HCT116 (cell line): ENCODE measurements around the gene TESPA1.

Experiments used
- EZH2 ChIP-seq: fragments of 200-600 bp; sonication (generic); IDR thresholded peaks from 2 replicates; pipeline ENCODE4 v1.6.1; 2017; ENCODE audit warnings: antibody characterized with exemption, mixed run types
- JUND ChIP-seq: IDR thresholded peaks from 2 replicates; pipeline ENCODE4 v1.6.1; 2012
- POLR2A ChIP-seq: IDR thresholded peaks from 2 replicates; pipeline ENCODE4 v1.7.0; 2011; ENCODE audit warnings: borderline replicate concordance; ENCODE audit not compliant: insufficient read depth, insufficient read length; ENCODE audit errors: extremely low read depth
- POLR2AphosphoS5 ChIP-seq: IDR thresholded peaks from 2 replicates; pipeline ENCODE4 v1.6.1; 2011; ENCODE audit warnings: mild to moderate bottlenecking, low read depth, low read length, moderate library complexity
- YY1 ChIP-seq: IDR thresholded peaks from 2 replicates; pipeline ENCODE4 v1.6.1; 2011; ENCODE audit warnings: low read length, low read depth, moderate library complexity, mild to moderate bottlenecking; ENCODE audit not compliant: insufficient replicate concordance; ENCODE audit errors: extremely low read depth
- TF ChIP-seq, protein P1 (sequence below), 3 experiments: fragments of 200-600 bp in 1 of 3; sonication (generic) in 1 of 3; IDR thresholded peaks in 2 of 3; conservative IDR thresholded peaks in 1 of 3; 2 replicates each; pipeline ENCODE4 v1.5.1; 2012 to 2017; ENCODE audit warnings: low read depth in 2 of 3, low read length in 2 of 3, antibody characterized with exemption in 1 of 3, borderline replicate concordance in 1 of 3, control low read depth in 1 of 3, mild to moderate bottlenecking in 1 of 3, mixed read lengths in 1 of 3, mixed run types in 1 of 3, moderate library complexity in 1 of 3; ENCODE audit not compliant: insufficient read depth in 1 of 3

DNA sequence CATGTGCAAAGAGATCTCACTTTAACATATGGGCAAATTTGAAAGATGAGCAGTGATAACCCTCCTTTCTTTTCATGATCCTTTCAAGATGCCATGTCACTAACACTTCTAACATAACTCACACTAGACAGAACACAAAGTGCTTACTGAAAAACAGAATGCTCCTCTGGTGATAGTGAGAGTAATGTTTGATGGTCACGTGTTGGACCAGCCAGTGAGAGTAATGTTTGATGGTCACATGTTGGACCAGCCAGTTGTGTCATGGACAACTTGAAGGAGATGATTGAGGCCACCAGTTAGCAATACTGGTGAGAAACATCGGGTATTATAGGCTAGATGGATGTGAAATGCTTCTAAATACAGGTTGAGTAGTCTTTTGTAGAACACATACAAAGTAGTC lies 40.9 kb upstream of the TESPA1 start:
- TF ChIP-seq, protein P1, sequence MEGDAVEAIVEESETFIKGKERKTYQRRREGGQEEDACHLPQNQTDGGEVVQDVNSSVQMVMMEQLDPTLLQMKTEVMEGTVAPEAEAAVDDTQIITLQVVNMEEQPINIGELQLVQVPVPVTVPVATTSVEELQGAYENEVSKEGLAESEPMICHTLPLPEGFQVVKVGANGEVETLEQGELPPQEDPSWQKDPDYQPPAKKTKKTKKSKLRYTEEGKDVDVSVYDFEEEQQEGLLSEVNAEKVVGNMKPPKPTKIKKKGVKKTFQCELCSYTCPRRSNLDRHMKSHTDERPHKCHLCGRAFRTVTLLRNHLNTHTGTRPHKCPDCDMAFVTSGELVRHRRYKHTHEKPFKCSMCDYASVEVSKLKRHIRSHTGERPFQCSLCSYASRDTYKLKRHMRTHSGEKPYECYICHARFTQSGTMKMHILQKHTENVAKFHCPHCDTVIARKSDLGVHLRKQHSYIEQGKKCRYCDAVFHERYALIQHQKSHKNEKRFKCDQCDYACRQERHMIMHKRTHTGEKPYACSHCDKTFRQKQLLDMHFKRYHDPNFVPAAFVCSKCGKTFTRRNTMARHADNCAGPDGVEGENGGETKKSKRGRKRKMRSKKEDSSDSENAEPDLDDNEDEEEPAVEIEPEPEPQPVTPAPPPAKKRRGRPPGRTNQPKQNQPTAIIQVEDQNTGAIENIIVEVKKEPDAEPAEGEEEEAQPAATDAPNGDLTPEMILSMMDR (IDR thresholded peaks at IDR 0.05 in 2 of 3, conservative IDR thresholded peaks at IDR 0.05 in 1 of 3; ENCODE audit: borderline replicate concordance in 1 of 3, insufficient read depth in 1 of 3, low read depth in 2 of 3, low read length in 2 of 3) = no peak
- TF ChIP-seq POLR2A = no peak
- TF ChIP-seq YY1 = no peak
- no peak for TF ChIP-seq EZH2
- TF ChIP-seq POLR2AphosphoS5 = no peak
- TF ChIP-seq JUND = no peak
